Measurements from ENCODE around the gene ESCO1.

- TF ChIP-seq, protein P1, sequence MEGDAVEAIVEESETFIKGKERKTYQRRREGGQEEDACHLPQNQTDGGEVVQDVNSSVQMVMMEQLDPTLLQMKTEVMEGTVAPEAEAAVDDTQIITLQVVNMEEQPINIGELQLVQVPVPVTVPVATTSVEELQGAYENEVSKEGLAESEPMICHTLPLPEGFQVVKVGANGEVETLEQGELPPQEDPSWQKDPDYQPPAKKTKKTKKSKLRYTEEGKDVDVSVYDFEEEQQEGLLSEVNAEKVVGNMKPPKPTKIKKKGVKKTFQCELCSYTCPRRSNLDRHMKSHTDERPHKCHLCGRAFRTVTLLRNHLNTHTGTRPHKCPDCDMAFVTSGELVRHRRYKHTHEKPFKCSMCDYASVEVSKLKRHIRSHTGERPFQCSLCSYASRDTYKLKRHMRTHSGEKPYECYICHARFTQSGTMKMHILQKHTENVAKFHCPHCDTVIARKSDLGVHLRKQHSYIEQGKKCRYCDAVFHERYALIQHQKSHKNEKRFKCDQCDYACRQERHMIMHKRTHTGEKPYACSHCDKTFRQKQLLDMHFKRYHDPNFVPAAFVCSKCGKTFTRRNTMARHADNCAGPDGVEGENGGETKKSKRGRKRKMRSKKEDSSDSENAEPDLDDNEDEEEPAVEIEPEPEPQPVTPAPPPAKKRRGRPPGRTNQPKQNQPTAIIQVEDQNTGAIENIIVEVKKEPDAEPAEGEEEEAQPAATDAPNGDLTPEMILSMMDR (conservative IDR thresholded peaks at IDR 0.05; ENCODE audit: low read depth, low read length), result no peak
- TF ChIP-seq EZH2 (IDR thresholded peaks at IDR 0.05; ENCODE audit: borderline replicate concordance, low read depth, low read length, poor library complexity, severe bottlenecking), result no peak
Measured at GRCh38 chr18:21522530-21522929, 78.0 kb downstream of the ESCO1 start.

All from A673 (cell line).